ENCODE measurements around the gene ZNF672.

ZNF672 gene

DNA sequence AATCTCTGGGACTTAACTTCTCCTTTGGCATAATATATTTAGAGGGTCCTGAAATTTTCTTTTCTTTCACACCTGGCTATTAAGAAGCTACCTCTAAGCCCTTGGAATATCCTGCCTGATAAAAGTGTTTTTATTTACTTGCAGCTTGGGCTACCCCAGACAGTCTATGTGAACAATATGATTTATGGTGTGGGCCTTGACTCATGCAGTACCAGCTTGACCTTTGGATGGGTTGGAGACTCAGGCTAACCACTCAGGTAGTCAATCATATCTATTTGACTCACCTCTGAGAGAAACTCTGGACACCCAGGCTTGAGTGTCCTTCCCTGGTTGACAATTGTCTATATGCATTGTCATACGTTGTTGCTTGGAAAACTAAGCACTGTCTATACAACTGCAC is 54.6 kb downstream of the ZNF672 start:
- Histone ChIP-seq H3K27me3 (no peaks in the 10 kb centered on the region), H3K36me3 (no peaks in the 10 kb centered on the region), H3K9me3 (no peaks in the 10 kb centered on the region), H3K4me1 (no peaks in the 10 kb centered on the region), H3K4me3 (ENCODE audit: low read depth, low read length) (no peak overlapping the region)
- no peak for DNase-seq
- no peak for TF ChIP-seq CTCF (IDR thresholded peaks at IDR 0.05; ENCODE audit: low read depth, low read length)

DNA sequence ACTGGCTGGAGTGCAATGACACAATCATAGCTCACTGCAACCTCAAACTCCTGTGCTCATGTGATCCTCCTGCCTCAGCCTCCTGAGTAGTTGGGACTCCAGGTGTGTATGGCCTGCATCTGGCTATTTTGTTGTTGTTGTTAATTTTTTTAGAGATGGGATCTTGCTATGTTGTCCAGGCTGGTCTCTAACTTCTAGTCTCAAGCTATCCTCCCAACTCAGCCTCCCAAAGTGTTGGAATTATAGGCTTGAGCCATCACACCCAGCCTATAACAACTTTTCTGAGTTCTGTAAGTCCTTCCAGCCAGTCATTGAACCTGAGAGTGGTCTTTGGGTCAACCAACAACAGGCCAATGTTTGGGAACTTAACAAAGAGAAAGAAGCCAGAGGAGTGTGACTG is 56.8 kb downstream of the ZNF672 start:
- H3K27me3 ChIP-seq = peaks cover 8% of the 10 kb centered on the region; the same call in 1 of the 2 replicates
- H3K4me3 ChIP-seq (ENCODE audit: low read depth, low read length) = no peak overlapping the region
- TF ChIP-seq CTCF (IDR thresholded peaks at IDR 0.05; ENCODE audit: low read depth, low read length) = no peak

GRCh38 chr1:248897412-248898337 is 59.7 kb downstream of the ZNF672 start:
- H3K27me3 ChIP-seq = peaks cover 26% of the 10 kb centered on the region
- no peaks in the 10 kb centered on the region for H3K36me3 ChIP-seq
- no peaks in the 10 kb centered on the region for H3K4me1 ChIP-seq
- no peak for TF ChIP-seq CTCF (IDR thresholded peaks at IDR 0.05; ENCODE audit: low read depth, low read length)
- no peak overlapping the region for H3K4me3 ChIP-seq (ENCODE audit: low read depth, low read length)
- DNase-seq = no peak
- H3K9me3 ChIP-seq = no peaks in the 10 kb centered on the region

More for the DNA sequence above, 56.8 kb downstream of the ZNF672 start:
- no peaks in the 10 kb centered on the region for H3K36me3 ChIP-seq
- H3K9me3 ChIP-seq = no peaks in the 10 kb centered on the region
- H3K4me1 ChIP-seq = no peaks in the 10 kb centered on the region
- DNase-seq = no peak

Data from BE2C (cell line).